Left lung (tissue), 10 donors: ENCODE data around the gene UBR3. TPM values are rescaled to one million over a fixed set of nuclear protein-coding genes. Genes with fewer than 3 reads are reported as not detected.
A peak's percentile ranks its signal among the peaks of the same experiment; 100 is the strongest.
"Not testable (repeated sequence)": the region's sequence is repeated elsewhere in the genome, so short reads cannot be mapped to it uniquely, and the experiment has no call there.

Experiments used
- ATAC-seq: fragments of 200-7000 bp; cut with Tn5 transposase; one replicate; pipeline ENCODE4 v1.9.1; 2020; ENCODE audit warnings: moderate library complexity
- DNase-seq, 4 donors: peaks; one replicate each; pipeline ENCODE4 v3.0.0-alpha.2; 2013 to 2020
- H3K27ac ChIP-seq, 2 donors: fragments of 200-600 bp; sonication (generic) in 1 of 2; one replicate each; pipeline versions ENCODE4 v1.5.0 to v1.8.0; 2020 to 2021
- H3K27me3 ChIP-seq, 2 donors: fragments of 200-600 bp; sonication (generic) in 1 of 2; one replicate each; pipeline versions ENCODE4 v1.5.0 to v1.8.0; 2020 to 2021
- H3K36me3 ChIP-seq, 2 donors: fragments of 200-600 bp; sonication (generic) in 1 of 2; one replicate each; pipeline versions ENCODE4 v1.5.0 to v1.8.0; 2020 to 2021
- H3K4me1 ChIP-seq, 2 donors: fragments of 200-600 bp; one replicate each; pipeline ENCODE4 v1.8.0; 2021
- H3K4me3 ChIP-seq, 2 donors: fragments of 200-600 bp; sonication (generic) in 1 of 2; one replicate each; pipeline versions ENCODE4 v1.5.0 to v1.8.0; 2020 to 2021; ENCODE audit warnings: mild to moderate bottlenecking in 1 of 2
- H3K9me3 ChIP-seq, 2 donors: fragments of 200-600 bp; sonication (generic) in 1 of 2; one replicate each; pipeline versions ENCODE4 v1.5.0 to v1.8.0; 2020 to 2021
- intact Hi-C, 2 donors: fragments of 100-400 bp; cut with DNase I; formaldehyde crosslinking; loops; one replicate each; pipeline versions ENCODE4 v1.11.2 to v1.14.2; 2022
- polyA plus RNA-seq, 6 donors: library from polyadenylated mRNA; unstranded; fragments of 120-200 nt; gene quantifications; one replicate each; pipeline ENCODE4 v1.2.1, GENCODE V29; 2013; ENCODE audit not compliant: insufficient read length in 6 of 6
- total RNA-seq, 2 donors: library from RNA; stranded (reverse); fragmentation: NEBNext Ultra II Directional; extraction: Animal tissue kit (Norgen Biotek cat#: 25700); gene quantifications; one replicate each; pipeline ENCODE4 v1.2.1, GENCODE V29; 2021
- TF ChIP-seq, protein P1 (sequence below), 2 donors: fragments of 200-600 bp; sonication (generic) in 1 of 2; IDR thresholded peaks; one replicate each; pipeline versions ENCODE4 v1.5.0 to v1.8.0; 2021; ENCODE audit warnings: antibody characterized with exemption in 2 of 2
- donor health status: DM: no; HTN: yes; CAD: no.
- donor health status: DM: no; HTN: no; CAD: no.

The UBR3 gene
- total and polyA plus RNA-seq, 8 donors = 33.2 to 48.0 (median 40.7) TPM

DNA sequence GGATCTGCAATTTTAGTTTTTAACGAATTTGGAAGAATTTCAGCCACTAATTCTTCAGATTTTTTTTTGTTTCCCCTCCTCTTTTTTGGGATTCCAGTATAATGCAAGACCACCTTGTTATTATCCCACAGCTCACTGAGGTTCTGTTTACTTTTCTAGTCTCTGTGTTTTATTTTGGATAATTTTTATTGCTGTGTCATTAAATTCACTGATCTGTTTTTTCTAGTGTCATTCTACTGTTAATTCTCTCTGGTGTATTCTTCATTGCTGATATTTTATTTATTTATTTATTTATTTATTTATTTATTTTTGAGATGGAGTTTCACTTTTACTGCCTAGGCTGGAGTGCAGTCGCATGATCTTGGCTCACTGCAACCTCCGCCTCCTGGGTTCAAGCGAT lies 32.2 kb downstream of the UBR3 start:
- TF ChIP-seq, protein P1, sequence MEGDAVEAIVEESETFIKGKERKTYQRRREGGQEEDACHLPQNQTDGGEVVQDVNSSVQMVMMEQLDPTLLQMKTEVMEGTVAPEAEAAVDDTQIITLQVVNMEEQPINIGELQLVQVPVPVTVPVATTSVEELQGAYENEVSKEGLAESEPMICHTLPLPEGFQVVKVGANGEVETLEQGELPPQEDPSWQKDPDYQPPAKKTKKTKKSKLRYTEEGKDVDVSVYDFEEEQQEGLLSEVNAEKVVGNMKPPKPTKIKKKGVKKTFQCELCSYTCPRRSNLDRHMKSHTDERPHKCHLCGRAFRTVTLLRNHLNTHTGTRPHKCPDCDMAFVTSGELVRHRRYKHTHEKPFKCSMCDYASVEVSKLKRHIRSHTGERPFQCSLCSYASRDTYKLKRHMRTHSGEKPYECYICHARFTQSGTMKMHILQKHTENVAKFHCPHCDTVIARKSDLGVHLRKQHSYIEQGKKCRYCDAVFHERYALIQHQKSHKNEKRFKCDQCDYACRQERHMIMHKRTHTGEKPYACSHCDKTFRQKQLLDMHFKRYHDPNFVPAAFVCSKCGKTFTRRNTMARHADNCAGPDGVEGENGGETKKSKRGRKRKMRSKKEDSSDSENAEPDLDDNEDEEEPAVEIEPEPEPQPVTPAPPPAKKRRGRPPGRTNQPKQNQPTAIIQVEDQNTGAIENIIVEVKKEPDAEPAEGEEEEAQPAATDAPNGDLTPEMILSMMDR (IDR thresholded peaks at IDR 0.05) = no peak
- Histone ChIP-seq H3K36me3 (no peaks in the 10 kb centered on the region), H3K4me3 (no peak overlapping the region), H3K9me3 (no peaks in the 10 kb centered on the region), H3K4me1 (no peaks in the 10 kb centered on the region), H3K27me3 (no peaks in the 10 kb centered on the region), H3K27ac (no peak overlapping the region)
- ATAC-seq = no peak
- intact Hi-C loops = no loop called here
- DNase-seq = no peak

DNA sequence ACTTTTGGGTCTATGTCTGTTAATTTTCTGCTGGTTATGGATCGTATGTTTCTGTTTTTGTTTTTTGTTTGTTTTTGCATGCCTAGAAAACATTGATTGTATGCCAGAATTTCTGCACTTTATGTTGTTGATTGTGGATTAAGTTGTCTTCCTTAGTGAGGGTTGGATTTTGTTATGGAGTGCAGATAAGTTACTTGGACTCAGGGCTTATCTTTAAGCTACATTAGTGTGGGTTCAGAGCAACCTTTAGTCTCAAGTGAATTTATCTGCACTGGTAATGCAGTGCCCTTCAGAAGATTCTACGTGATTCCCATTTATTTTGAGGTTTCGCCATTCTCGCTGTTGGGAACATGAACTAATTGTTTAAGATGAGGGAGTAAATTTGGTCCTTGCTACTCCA lies 32.9 kb downstream of the UBR3 start:
- ATAC-seq = no peak
- TF ChIP-seq, protein P1 (IDR thresholded peaks at IDR 0.05) = no peak
- Histone ChIP-seq H3K36me3 (no peaks in the 10 kb centered on the region), H3K27me3 (no peaks in the 10 kb centered on the region), H3K27ac (no peak overlapping the region), H3K4me1 (no peaks in the 10 kb centered on the region), H3K9me3 (no peaks in the 10 kb centered on the region), H3K4me3 (no peak overlapping the region)
- intact Hi-C loops = no loop called here
- no peak for DNase-seq

DNA sequence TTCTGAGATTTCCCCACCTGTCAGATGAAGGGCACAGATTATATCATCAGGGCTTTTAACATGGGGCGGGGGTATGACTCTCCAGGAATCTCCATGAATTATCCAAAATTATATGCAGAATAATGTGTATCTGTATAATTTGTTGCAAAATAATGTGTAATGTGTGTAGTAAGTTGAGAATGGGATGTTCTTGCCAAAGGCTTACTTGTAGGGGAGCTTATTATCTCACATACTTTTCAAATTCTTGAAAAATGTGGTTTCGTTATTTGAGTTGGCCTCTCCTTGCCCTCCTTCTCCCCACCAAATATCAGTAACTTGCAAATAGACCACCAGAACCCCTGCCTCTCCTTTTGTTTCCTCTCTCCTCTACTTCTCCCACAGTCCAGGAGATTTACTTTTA lies 35.6 kb downstream of the UBR3 start:
- H3K27me3 ChIP-seq = no peaks in the 10 kb centered on the region
- ATAC-seq = no peak

DNA sequence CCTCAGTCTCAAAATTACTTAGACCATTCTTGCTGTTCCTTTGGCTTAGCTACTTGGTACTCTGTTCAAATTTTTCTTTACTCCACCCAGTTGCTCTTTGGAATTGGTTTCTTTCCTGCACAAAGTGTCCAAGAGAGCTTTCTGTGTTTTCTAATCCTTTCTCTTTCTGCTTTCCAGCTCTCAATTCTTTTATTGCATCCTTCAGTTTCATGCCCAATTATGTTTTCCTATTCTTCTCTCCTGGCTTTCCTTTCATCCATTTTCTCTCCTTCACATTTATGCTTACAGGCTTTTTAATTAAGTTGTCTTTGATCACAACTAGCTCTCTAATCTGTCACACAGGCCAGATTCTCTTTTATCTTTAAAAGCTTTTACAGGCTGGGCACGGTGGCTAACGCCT lies 38.2 kb downstream of the UBR3 start:
- no peaks in the 10 kb centered on the region for H3K9me3 ChIP-seq
- no peak overlapping the region for H3K4me3 ChIP-seq
- ATAC-seq = no peak
- TF ChIP-seq, protein P1 (IDR thresholded peaks at IDR 0.05) = no peak
- no peaks in the 10 kb centered on the region for H3K36me3 ChIP-seq
- intact Hi-C loops = no loop called here
- no peaks in the 10 kb centered on the region for H3K4me1 ChIP-seq
- no peaks in the 10 kb centered on the region for H3K27me3 ChIP-seq
- H3K27ac ChIP-seq = no peak overlapping the region
- no peak for DNase-seq

More for the DNA sequence above, 35.6 kb downstream of the UBR3 start:
- H3K36me3 ChIP-seq = no peaks in the 10 kb centered on the region
- H3K9me3 ChIP-seq = no peaks in the 10 kb centered on the region
- TF ChIP-seq, protein P1 (IDR thresholded peaks at IDR 0.05) = no peak
- H3K4me1 ChIP-seq = no peaks in the 10 kb centered on the region
- intact Hi-C loops = no loop called here
- no peak overlapping the region for H3K27ac ChIP-seq
- H3K4me3 ChIP-seq = no peak overlapping the region
- DNase-seq = no peak

DNA sequence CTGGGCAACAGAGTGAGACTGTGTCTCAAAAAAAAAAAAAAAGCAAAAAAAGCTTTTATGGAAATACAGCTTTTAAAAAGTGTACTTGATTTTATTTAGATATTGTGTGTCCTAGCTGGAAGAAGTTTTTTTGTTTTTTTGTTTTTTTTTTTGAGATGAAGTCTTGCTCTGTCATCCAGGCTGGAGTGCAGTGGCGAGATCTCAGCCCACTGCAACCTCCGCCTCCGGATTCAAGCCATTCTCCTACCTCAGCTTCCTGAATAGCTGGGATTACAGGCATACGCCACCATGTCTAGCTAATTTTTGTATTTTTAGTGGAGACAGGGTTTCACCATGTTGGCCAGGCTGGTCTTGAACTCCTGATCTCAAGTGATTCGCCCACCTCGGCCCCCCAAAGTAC lies 39.0 kb downstream of the UBR3 start:
- H3K36me3 ChIP-seq, ATAC-seq, H3K4me3 ChIP-seq, H3K27ac ChIP-seq, H3K27me3 ChIP-seq, H3K9me3 ChIP-seq, H3K4me1 ChIP-seq, intact Hi-C loops: not testable (repeated sequence)
- DNase-seq = peak in 1 of 4 donors; percentile 29

DNA sequence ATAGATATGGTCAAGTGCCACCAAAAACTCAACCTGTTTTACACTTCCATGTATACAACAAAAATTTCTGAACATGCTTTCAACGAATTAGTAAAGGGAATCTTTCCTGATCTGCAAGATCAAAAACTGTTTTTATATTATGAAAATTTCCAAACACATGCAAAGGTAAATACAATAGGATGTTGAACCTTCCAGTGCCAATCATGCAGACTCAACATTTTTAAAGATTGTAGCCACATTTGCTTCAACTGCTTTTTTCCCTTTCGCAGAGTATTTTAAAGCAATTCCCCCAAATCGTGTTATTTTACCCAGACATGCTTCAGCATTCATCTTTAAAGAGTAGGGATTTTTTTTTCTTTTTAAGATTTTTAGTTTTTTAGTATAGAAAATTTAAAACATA lies 40.3 kb downstream of the UBR3 start:
- H3K4me1 ChIP-seq = no peaks in the 10 kb centered on the region
- ATAC-seq (no peak), DNase-seq (no peak)
- intact Hi-C loops = no loop called here
- TF ChIP-seq, protein P1 (IDR thresholded peaks at IDR 0.05) = no peak
- H3K4me3 ChIP-seq = no peak overlapping the region
- no peaks in the 10 kb centered on the region for H3K36me3 ChIP-seq
- H3K9me3 ChIP-seq = no peaks in the 10 kb centered on the region
- no peak overlapping the region for H3K27ac ChIP-seq
- no peaks in the 10 kb centered on the region for H3K27me3 ChIP-seq
